ENCODE data around the gene CROCC2. TPM values are rescaled to one million over a fixed set of nuclear protein-coding genes. Genes with fewer than 3 reads are reported as not detected.

Gene CROCC2
- total RNA-seq, 2 experiments from 2014 or later: not detected

- Mint-ChIP-seq H3K4me3 (no peak overlapping the region), H3K27me3 (no peaks in the 10 kb centered on the region), H3K9me3 (no peaks in the 10 kb centered on the region), H3K4me1 (no peaks in the 10 kb centered on the region), H3K36me3 (ENCODE audit: low read depth) (no peaks in the 10 kb centered on the region), H3K27ac (no peak overlapping the region)
- ChIA-PET POLR2A (no interaction called here), CTCF (no interaction called here)
- DNase-seq: peak; percentile 5
Measured at GRCh38 chr2:240962300-240963064, 56.3 kb downstream of the CROCC2 start.

DNA sequence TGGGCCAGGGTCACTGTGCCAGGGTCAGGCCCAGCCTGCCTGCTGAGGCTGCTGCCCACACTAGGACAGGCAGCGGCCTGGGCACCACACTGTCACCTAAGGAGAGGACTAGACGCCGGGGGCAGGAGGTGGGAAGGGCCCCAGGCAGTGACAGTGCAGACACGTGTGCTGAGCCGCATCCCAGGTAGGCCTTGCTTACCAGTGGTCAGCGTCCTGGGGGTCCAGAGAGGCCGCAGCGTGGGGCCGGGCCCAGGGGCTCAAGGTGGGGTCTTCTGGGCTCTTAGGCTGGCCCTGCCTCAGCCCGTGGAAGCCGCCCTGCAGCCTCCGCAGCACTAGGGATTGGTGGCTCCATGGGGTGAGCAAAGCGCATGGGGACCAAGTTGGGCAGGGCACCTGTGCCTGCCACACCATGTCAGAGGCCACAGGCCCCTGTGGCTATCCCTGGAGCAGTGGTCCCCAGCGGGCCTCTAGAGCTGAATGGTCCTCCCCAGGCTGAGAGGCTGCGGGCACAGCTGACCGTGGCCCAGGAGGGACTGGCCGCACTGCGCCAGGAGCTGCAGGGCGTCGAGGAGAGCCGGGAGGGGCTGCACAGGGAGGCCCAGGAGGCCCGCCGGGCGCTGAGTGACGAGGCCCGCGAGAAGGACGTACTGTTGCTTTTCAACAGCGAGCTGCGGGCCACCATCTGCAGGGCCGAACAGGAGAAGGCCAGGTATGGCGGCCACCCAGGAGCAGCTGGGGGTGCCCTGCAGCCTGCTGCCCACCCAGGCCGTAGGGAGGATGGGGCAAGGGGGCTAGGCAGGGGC is 57.1 kb downstream of the CROCC2 start:
- H3K4me1 Mint-ChIP-seq: no peaks in the 10 kb centered on the region
- H3K27me3 Mint-ChIP-seq: no peaks in the 10 kb centered on the region
- DNase-seq: peak; percentile 3
- H3K36me3 Mint-ChIP-seq (ENCODE audit: low read depth): no peaks in the 10 kb centered on the region
- no peak overlapping the region for H3K27ac Mint-ChIP-seq
- CTCF ChIA-PET: no interaction called here
- H3K4me3 Mint-ChIP-seq: no peak overlapping the region
- H3K9me3 Mint-ChIP-seq: no peaks in the 10 kb centered on the region
- POLR2A ChIA-PET: no interaction called here

DNA sequence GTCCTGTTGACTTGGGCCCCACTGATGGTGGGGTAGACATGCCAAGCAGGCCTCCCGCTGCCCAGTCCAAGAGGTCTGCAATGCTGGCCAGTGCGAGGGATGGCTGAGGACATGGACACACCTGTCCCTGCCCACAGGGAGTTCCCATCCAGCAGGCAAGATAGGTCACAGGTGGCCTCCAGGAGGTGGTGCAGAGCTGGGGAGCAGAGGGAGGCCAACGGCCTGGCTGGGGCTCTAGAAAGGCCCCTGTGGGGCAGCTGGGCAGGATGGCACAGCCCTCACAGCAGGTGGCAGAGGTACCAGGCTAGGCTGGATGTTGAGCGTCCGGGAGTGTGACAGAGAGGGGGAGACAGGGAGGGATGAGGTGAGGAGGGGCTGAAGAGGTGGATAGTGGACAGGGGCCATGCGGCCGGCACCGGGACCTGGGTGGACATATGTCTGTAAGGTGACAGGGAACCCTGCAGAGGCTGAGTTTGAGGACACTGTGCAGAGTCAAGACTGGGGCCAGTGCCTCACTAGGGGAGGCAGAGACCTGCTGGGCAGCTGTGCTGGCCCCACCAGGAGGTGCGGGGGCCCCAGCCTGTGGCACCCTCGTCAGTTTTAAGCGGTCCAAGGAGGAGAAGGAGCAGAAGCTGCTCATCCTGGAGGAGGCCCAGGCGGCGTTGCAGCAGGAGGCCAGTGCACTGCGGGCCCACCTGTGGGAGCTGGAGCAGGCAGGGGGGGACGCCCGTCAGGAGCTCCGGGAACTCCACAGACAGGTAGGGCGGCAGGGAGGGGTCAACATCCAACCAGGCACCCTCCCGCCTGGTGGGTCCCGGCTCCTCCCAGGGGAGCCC is 58.0 kb downstream of the CROCC2 start:
- POLR2A ChIA-PET: no interaction called here
- DNase-seq: no peak
- H3K27me3 Mint-ChIP-seq: no peaks in the 10 kb centered on the region

GRCh38 chr2:240964704-240965295 is 58.7 kb downstream of the CROCC2 start:
- no peaks in the 10 kb centered on the region for H3K9me3 Mint-ChIP-seq
- H3K36me3 Mint-ChIP-seq (ENCODE audit: low read depth): no peaks in the 10 kb centered on the region
- H3K4me1 Mint-ChIP-seq: no peaks in the 10 kb centered on the region
- H3K27me3 Mint-ChIP-seq: no peaks in the 10 kb centered on the region
- H3K4me3 Mint-ChIP-seq: no peak overlapping the region
- H3K27ac Mint-ChIP-seq: no peak overlapping the region
- ChIA-PET CTCF (no interaction called here), POLR2A (no interaction called here)
- DNase-seq: no peak

More for the DNA sequence above, 58.0 kb downstream of the CROCC2 start:
- Mint-ChIP-seq H3K4me3 (no peak overlapping the region), H3K4me1 (no peaks in the 10 kb centered on the region), H3K9me3 (no peaks in the 10 kb centered on the region), H3K27ac (no peak overlapping the region), H3K36me3 (ENCODE audit: low read depth) (no peaks in the 10 kb centered on the region)
- CTCF ChIA-PET: no interaction called here

GRCh38 chr2:240965296-240965904 is 59.3 kb downstream of the CROCC2 start:
- ChIA-PET CTCF (no interaction called here), POLR2A (no interaction called here)
- Mint-ChIP-seq H3K4me1 (peaks cover 3% of the 10 kb centered on the region), H3K27ac (no peak overlapping the region), H3K9me3 (no peaks in the 10 kb centered on the region), H3K4me3 (no peak overlapping the region), H3K36me3 (ENCODE audit: low read depth) (no peaks in the 10 kb centered on the region), H3K27me3 (no peaks in the 10 kb centered on the region)
- DNase-seq: no peak

- Mint-ChIP-seq H3K9me3 (no peaks in the 10 kb centered on the region), H3K4me1 (peaks cover 3% of the 10 kb centered on the region), H3K4me3 (no peak overlapping the region), H3K36me3 (ENCODE audit: low read depth) (no peaks in the 10 kb centered on the region), H3K27ac (no peak overlapping the region), H3K27me3 (no peaks in the 10 kb centered on the region)
- no peak for DNase-seq
- ChIA-PET POLR2A (no interaction called here), CTCF (no interaction called here)
Measured at GRCh38 chr2:240965905-240966456, 59.8 kb downstream of the CROCC2 start.

- Mint-ChIP-seq H3K36me3 (ENCODE audit: low read depth) (no peaks in the 10 kb centered on the region), H3K27ac (no peak overlapping the region), H3K27me3 (peaks cover 1% of the 10 kb centered on the region), H3K4me1 (peaks cover 3% of the 10 kb centered on the region), H3K9me3 (no peaks in the 10 kb centered on the region), H3K4me3 (no peak overlapping the region)
- ChIA-PET CTCF (no interaction called here), POLR2A (no interaction called here)
- no peak for DNase-seq
Measured at GRCh38 chr2:240966457-240966905, 60.3 kb downstream of the CROCC2 start.

DNA sequence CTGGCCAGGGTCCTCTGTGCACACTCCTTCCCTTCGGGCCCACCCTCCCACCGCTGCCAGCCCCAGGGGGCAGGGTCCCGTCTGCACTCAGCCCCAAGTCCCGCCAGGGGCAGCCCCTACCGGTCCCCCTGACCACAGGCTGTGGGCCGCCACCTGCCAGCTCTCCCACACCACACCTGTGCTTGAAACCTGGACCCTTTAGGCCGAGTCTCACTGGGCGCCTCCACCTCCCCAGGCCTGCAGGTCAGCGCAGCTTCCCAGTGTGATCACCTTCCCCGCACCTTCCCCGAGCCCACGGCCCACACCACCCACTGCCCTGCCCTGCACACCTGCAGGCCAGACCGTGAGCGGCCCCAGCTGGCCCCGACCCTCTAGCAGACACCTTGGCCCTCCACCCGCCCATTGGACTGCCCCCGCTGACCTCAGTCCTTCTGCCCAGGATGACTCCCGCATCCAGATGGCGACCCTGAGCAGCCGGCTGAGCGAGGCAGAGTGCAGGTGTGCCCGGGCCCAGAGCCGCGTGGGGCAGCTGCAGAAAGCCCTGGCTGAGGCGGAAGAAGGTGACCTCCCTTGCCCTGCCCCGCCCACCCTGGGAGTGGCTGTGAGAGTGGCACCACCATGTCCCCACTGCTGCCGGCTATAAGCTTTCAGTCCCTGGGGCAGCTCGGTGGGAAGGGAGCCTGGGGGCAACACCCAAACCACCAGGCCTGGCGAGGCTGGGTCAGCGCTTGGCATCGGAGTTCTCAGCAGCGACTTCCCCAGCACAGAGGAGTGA is 61.0 kb downstream of the CROCC2 start:
- no peaks in the 10 kb centered on the region for H3K9me3 Mint-ChIP-seq
- H3K4me3 Mint-ChIP-seq: no peak overlapping the region
- H3K27ac Mint-ChIP-seq: no peak overlapping the region
- H3K27me3 Mint-ChIP-seq: peaks cover 5% of the 10 kb centered on the region
- no peak for DNase-seq
- CTCF ChIA-PET: no interaction called here
- POLR2A ChIA-PET: no interaction called here
- H3K4me1 Mint-ChIP-seq: peaks cover 3% of the 10 kb centered on the region
- H3K36me3 Mint-ChIP-seq (ENCODE audit: low read depth): no peaks in the 10 kb centered on the region

- no peak for DNase-seq
- Mint-ChIP-seq H3K4me1 (peaks cover 3% of the 10 kb centered on the region), H3K9me3 (no peaks in the 10 kb centered on the region), H3K27ac (no peak overlapping the region), H3K27me3 (peaks cover 5% of the 10 kb centered on the region), H3K4me3 (no peak overlapping the region), H3K36me3 (ENCODE audit: low read depth) (no peaks in the 10 kb centered on the region)
- ChIA-PET POLR2A (no interaction called here), CTCF (interaction anchor here (0.7 kb wide), 1 partner anchor 57 kb away, joined by 3 read pairs; no protein-coding TSS in a partner anchor)
Measured at GRCh38 chr2:240967681-240968621, 61.8 kb downstream of the CROCC2 start.

DNA sequence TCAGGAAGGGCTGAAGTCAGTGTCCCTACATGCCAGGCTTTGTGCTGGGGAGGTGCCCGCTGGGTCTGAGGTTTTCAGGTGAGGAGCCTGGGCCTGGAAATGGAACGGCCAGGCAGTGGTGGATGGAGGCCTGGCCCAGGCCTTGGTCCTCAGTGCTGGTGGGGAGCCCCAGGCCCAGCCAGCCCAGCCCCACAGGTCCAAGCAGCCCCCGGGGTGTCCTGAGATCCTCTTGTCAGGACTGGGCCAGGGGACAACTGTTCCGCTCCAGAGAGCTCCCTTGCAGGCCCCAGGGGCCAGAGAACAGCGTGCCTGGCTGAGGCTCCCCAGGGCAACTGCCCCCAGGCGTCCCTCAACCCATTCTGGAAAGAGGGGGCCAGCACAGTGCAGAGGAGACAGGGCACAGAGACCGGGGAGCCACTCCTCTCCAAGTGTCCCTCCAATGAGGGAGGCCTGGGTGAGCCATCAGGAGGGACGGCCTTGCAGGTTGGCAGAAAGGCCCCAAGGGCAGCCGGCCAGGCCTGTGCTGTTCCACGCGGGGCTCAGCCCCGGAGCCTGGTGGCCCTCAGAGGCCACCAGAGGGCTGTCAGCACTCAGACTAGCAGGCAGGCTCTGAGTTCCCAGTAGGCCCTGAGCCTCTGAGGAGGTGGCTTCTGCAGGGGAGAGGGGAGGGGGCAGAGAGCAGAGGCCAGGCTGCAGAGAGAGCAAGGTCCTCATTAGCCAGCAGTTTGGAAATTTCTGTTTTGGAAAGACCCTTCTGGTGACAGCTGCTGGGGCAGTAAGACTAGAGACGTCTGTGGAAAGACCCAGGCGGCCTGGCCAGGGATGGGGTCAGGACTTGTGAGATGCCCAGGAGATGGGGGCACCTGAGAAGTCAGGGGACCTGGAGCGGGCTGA is 62.8 kb downstream of the CROCC2 start:
- Mint-ChIP-seq H3K27me3 (peaks cover 8% of the 10 kb centered on the region), H3K9me3 (peaks cover 3% of the 10 kb centered on the region), H3K4me1 (peaks cover 6% of the 10 kb centered on the region), H3K4me3 (no peak overlapping the region), H3K36me3 (ENCODE audit: low read depth) (peaks cover 3% of the 10 kb centered on the region), H3K27ac (no peak overlapping the region)
- POLR2A ChIA-PET: no interaction called here
- CTCF ChIA-PET: no interaction called here
- DNase-seq: no peak

Measured in activated CD4-positive, alpha-beta T cell treated with anti-CD3 and anti-CD28 coated beads, Interleukin-2, amount 10 ng/mL, durations not matched to agents 7 days and 5 days (primary cell).